OCI-LY3 (cell line): ENCODE data around the gene BORCS5.
A peak's percentile ranks its signal among the peaks of the same experiment; 100 is the strongest.
"Not testable (repeated sequence)": the region's sequence is repeated elsewhere in the genome, so short reads cannot be mapped to it uniquely, and the experiment has no call there.

Source experiments
- H2AFZ ChIP-seq: fragments of 200-600, 300-600 bp; shearing (Covaris generic); 2 replicates; pipeline ENCODE4 v1.6.0; 2014; ENCODE audit warnings: antibody characterized with exemption, low read depth, low read length
- H3K27ac ChIP-seq: fragments of 200-600, 300-600 bp; sonication (generic); 2 replicates; pipeline ENCODE4 v1.5.1; 2014; ENCODE audit warnings: mild to moderate bottlenecking, low read length, moderate library complexity, mixed read lengths
- H3K27me3 ChIP-seq: fragments of 200-600, 300-600 bp; sonication (generic); 2 replicates; pipeline ENCODE4 v1.6.1; 2014; ENCODE audit warnings: low read depth, low read length, mixed read lengths
- H3K36me3 ChIP-seq: fragments of 200-600, 300-600 bp; sonication (generic); replicated peaks from 2 replicates; pipeline ENCODE3; 2014; ENCODE audit warnings: low read depth, low read length, mixed read lengths
- H3K4me1 ChIP-seq: fragments of 300-600, 200-600 bp; sonication (generic); 2 replicates; pipeline ENCODE4 v1.6.1; 2014; ENCODE audit warnings: low read length, mixed read lengths
- H3K4me2 ChIP-seq: fragments of 200-600, 300-600 bp; sonication (generic); 2 replicates; pipeline ENCODE4 v1.6.1; 2014; ENCODE audit warnings: low read length, mixed read lengths
- H3K4me3 ChIP-seq: fragments of 300-600, 200-600 bp; sonication (generic); 2 replicates; pipeline ENCODE4 v1.5.1; 2014; ENCODE audit warnings: antibody characterized with exemption, mild to moderate bottlenecking, low read length, moderate library complexity
- H3K79me2 ChIP-seq: fragments of 300-600, 200-600 bp; shearing (Covaris generic); 2 replicates; pipeline ENCODE4 v1.6.1; 2014; ENCODE audit warnings: mild to moderate bottlenecking, low read length, mixed read lengths
- H3K9ac ChIP-seq: fragments of 300-600, 200-600 bp; shearing (Covaris generic); 2 replicates; pipeline ENCODE4 v1.6.0; 2014; ENCODE audit warnings: mild to moderate bottlenecking, low read length, moderate library complexity
- H3K9me3 ChIP-seq: fragments of 200-600, 300-600 bp; shearing (Covaris generic); 2 replicates; pipeline ENCODE4 v1.6.1; 2014; ENCODE audit warnings: low read length, mixed read lengths; ENCODE audit not compliant: insufficient read depth
- H4K20me1 ChIP-seq: fragments of 200-600, 300-600 bp; sonication (generic); 2 replicates; pipeline ENCODE4 v1.6.1; 2016; ENCODE audit warnings: low read length, mixed read lengths; ENCODE audit not compliant: insufficient read depth
- CTCF ChIP-seq: fragments of 200-600, 300-600 bp; sonication (generic); IDR thresholded peaks from 2 replicates; pipeline ENCODE4 v1.5.1; 2014; ENCODE audit warnings: antibody characterized with exemption, low read length, low read depth
- EZH2phosphoT487 ChIP-seq: fragments of 200-600 bp; shearing (Covaris generic); IDR thresholded peaks from 2 replicates; pipeline ENCODE4 v1.6.1; 2018; ENCODE audit warnings: antibody characterized with exemption, mixed run types, low read depth

BORCS5 gene

GRCh38 chr12:12495536-12495935, 138.7 kb downstream of the BORCS5 start:
- Histone ChIP-seq H2AFZ (no peak overlapping the region), H3K9me3 (no peaks in the 10 kb centered on the region), H3K79me2 (no peaks in the 10 kb centered on the region), H4K20me1 (no peaks in the 10 kb centered on the region), H3K4me3 (no peak overlapping the region), H3K27me3 (no peaks in the 10 kb centered on the region), H3K27ac (no peak overlapping the region), H3K4me2 (no peak overlapping the region), H3K36me3 (no peaks in the 10 kb centered on the region), H3K4me1 (peaks cover under 1% of the 10 kb centered on the region), H3K9ac (no peak overlapping the region)
- no peak for TF ChIP-seq CTCF
- TF ChIP-seq EZH2phosphoT487: no peak

GRCh38 chr12:12498210-12498609, 141.3 kb downstream of the BORCS5 start:
- Histone ChIP-seq H3K4me1 (peaks cover 15% of the 10 kb centered on the region), H3K36me3 (no peaks in the 10 kb centered on the region), H2AFZ (no peak overlapping the region), H3K4me3 (no peak overlapping the region), H3K9me3 (no peaks in the 10 kb centered on the region), H3K4me2 (no peak overlapping the region), H3K79me2 (no peaks in the 10 kb centered on the region), H3K27ac (no peak overlapping the region), H3K27me3 (no peaks in the 10 kb centered on the region), H4K20me1 (no peaks in the 10 kb centered on the region), H3K9ac (no peak overlapping the region)
- TF ChIP-seq EZH2phosphoT487 (no peak), CTCF (no peak)

GRCh38 chr12:12499909-12500604, 143.2 kb downstream of the BORCS5 start:
- H3K36me3 ChIP-seq: no peaks in the 10 kb centered on the region

GRCh38 chr12:12501121-12501520, 144.2 kb downstream of the BORCS5 start:
- peaks cover 36% of the 10 kb centered on the region for H3K4me1 ChIP-seq
- no peak overlapping the region for H3K27ac ChIP-seq
- no peaks in the 10 kb centered on the region for H3K27me3 ChIP-seq
- no peaks in the 10 kb centered on the region for H3K79me2 ChIP-seq
- no peak overlapping the region for H3K9ac ChIP-seq
- H3K4me2 ChIP-seq: peak overlapping the region; percentile 2; the same call in 1 of the 2 replicates
- H4K20me1 ChIP-seq: no peaks in the 10 kb centered on the region
- TF ChIP-seq CTCF (no peak), EZH2phosphoT487 (no peak)
- no peaks in the 10 kb centered on the region for H3K36me3 ChIP-seq
- no peak overlapping the region for H2AFZ ChIP-seq
- H3K9me3 ChIP-seq: no peaks in the 10 kb centered on the region
- H3K4me3 ChIP-seq: no peak overlapping the region

More at GRCh38 chr12:12499909-12500604, 143.2 kb downstream of the BORCS5 start:
- Histone ChIP-seq H3K79me2 (no peaks in the 10 kb centered on the region), H4K20me1 (no peaks in the 10 kb centered on the region), H3K27ac (no peak overlapping the region), H3K9me3 (no peaks in the 10 kb centered on the region), H3K9ac (no peak overlapping the region), H3K4me3 (no peak overlapping the region), H3K4me1 (peaks cover 25% of the 10 kb centered on the region), H3K4me2 (no peak overlapping the region), H3K27me3 (no peaks in the 10 kb centered on the region), H2AFZ (no peak overlapping the region)
- TF ChIP-seq CTCF: no peak
- TF ChIP-seq EZH2phosphoT487: no peak

GRCh38 chr12:12502130-12502814, 145.4 kb downstream of the BORCS5 start:
- H3K4me3 ChIP-seq: peak overlapping the region; percentile 13; the same call in 1 of the 2 replicates
- not testable (repeated sequence) for H3K27ac ChIP-seq, H3K79me2 ChIP-seq, H3K36me3 ChIP-seq, H3K27me3 ChIP-seq, H3K9me3 ChIP-seq, H3K9ac ChIP-seq, H4K20me1 ChIP-seq, H2AFZ ChIP-seq
- H3K4me2 ChIP-seq: peak overlapping the region; percentile 45
- peaks cover 40% of the 10 kb centered on the region for H3K4me1 ChIP-seq
